Hindlimb muscle (tissue), 1 donor: Measurements from ENCODE around the gene SLC35A2. TPM values are rescaled to one million over a fixed set of nuclear protein-coding genes. Genes with fewer than 3 reads are reported as not detected.
A peak's percentile ranks its signal among the peaks of the same experiment; 100 is the strongest.
"Not testable (repeated sequence)": the region's sequence is repeated elsewhere in the genome, so short reads cannot be mapped to it uniquely, and the experiment has no call there.

Source experiments
- DNase-seq: peaks from one replicate; pipeline ENCODE4 v3.0.0-alpha.2; 2013
- polyA plus RNA-seq: library from polyadenylated mRNA; unstranded; fragments of 120-200 nt; gene quantifications from one replicate; pipeline ENCODE4 v1.2.1, GENCODE V29; 2013; ENCODE audit not compliant: insufficient read length

Gene SLC35A2
- polyA plus RNA-seq, 1 donor = 16.4 TPM

DNA sequence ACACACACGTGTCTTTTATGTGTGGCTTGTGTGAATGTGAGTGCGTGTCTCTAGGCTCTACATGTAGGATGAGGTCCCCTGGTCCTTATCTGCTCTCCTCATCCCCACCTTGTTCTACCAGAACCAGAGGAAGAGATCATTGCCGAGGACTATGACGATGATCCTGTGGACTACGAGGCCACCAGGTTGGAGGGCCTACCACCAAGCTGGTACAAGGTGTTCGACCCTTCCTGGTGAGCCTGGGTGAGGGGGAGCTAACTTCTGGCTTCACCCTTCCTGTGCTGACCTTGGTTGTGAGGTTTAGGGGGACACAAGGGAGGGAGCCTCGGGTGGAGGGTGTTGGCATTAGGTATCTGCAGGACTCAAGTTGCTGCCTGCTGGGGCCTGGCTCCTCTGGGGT lies 10.4 kb downstream of the SLC35A2 start:
- no peak for DNase-seq

DNA sequence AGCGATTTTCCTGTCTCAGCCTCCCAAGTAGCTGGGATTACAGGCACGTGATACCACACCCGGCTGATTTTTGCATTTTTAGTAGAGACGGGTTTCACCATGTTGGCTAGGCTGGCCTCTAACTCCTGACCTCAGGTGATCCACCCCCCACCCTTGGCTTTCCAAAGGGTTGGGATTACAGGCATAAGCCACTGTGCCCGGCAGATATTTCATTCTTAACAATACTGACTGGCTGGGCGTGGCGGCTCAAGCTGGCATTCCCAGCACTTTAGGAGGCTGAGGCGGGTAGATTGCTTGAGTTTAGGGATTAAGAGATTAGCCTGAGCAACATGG lies 12.4 kb downstream of the SLC35A2 start:
- no peak for DNase-seq

DNA sequence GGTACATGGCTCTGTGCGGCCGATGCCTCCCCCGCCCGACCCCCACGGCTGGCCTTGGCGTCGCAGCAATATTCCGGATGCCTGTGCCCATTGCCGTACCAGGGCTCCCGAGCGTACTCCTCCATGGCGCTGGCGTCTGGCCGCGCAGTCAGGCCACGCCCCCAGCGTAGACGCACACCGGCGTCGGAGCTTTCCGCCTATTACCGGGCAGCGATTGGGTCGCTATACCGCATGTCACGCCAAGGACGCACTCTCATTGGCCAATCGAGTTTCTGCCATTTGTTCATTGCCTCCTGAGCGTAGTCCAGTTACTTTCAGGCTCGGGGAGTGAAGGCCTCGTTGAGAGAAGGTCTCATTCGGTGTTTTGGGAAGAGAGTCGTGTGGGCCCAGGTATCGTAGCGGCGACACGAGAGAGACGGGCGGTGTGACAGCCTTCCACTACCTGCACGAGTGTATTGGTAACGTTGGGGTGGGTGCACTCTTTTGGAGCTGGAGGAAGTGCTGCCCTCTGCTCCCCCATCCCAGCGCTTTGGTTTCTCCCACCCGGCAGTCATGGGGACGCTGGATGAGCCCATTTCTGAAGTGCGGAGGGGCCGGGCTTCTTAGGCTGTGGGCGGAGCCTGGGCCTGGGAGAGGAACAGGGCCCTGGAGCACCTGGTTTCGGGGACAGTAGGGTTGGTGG lies 13.7 kb downstream of the SLC35A2 start, which contains the start of the genes PQBP1 and TIMM17B:
TSS of gene PQBP1 (plus strand) at position 306 of the 682 bp plus-strand sequence. CDS start 580 bp downstream, outside the sequence.
TSS of gene TIMM17B (minus strand) at position 144 of the 682 bp plus-strand sequence. CDS start at position 125, 19 bp downstream.
- peak; percentile 92 for DNase-seq

DNA sequence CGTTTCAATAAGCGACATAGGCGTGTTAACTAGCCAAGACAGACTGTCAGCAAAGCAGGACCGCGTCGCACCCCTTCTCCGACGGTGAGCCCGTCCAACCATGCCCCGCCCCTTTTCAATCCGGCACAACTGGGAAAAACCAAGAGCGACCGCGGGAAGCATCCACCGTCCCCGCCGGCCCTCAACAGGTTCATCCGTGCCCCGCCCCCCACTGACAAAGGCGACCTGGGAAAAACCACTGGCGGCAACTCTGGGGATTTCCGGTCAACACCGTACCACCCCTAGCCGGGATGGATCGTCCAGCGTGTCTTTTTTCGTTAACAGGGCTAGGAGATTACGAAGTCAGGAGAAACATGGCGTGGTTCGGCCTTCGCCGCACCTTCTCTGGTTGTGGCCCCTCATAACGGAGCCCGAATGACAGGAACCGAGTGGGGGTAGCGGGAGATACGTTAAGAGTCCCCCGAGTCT lies 14.3 kb downstream of the SLC35A2 start:
- DNase-seq = peak; percentile 71

DNA sequence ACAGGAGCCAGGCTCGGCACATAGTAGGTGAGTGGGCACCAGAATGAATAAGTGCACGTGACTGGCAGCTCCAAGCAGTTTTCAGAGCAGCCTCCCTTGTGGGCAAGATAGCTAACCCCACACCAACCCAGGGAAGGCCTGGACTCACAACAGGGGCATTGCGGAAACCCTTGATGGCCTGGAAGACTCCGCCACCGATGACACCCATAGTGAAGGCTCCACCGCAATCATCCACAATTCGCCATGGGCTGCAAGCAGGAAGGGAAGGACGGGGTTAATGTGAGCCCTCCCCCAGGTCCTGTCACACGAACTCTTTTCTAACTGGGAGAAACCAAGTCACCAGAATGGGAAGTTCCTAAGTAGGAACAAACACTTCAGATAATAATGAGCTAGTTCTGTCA lies 14.8 kb downstream of the SLC35A2 start:
- no peak for DNase-seq

DNA sequence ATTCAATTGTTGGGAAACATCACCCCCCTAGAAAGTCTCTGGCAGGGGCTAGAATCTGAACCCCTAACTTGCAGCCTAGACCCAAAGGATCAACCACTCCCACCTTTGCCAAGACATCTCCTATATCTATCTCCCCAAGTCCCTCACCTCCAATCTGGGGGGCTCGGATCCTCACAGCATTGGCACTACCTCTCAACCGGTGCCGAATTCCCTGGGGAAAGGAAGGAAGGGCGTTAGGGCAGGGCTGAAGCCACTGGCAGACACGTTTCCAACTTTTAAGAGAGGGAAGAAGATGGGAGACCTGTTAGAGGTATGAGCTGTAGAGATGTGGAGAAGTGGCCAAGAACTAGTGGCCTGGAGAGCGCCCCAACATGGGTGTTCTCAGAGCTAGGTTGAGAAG lies 16.6 kb downstream of the SLC35A2 start:
- DNase-seq = no peak

DNA sequence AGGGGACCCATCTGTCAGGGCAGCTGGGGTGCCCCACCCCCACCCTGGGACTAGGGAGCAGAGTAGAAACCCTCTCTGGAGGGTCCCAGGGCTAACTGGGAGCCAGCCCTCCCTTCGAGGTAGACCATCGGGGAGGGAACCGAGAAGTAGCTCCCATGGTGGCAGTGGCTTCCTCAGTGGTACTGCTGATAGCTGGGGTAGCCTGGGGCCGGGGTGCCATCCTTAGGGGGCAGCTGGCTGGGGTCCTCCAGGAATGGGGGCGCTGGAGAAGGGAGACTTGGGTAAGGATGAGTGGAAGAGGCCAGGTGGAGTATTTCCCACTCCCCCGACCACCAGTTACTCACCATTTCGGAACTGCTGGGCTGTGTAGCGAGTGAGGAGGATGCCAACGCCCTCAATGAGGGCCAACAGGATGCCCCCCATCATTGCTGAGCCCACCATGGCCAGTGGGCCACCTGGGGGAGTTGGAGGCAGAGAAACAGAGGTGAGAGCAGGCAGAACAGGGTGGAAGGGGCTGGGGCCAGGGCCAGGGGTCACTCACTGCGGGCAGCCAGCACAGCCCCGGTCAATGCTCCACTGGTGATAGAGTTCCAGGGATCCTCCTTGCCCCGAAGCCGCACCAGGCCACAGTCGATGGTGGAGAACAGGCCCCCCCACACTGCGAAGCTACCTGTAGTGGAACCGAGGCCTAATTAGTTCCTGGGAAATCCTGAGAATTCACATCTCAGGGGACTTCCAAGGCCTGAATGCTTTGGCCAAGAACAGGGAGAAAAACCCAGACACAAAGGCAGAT lies 17.7 kb downstream of the SLC35A2 start:
- DNase-seq = no peak

DNA sequence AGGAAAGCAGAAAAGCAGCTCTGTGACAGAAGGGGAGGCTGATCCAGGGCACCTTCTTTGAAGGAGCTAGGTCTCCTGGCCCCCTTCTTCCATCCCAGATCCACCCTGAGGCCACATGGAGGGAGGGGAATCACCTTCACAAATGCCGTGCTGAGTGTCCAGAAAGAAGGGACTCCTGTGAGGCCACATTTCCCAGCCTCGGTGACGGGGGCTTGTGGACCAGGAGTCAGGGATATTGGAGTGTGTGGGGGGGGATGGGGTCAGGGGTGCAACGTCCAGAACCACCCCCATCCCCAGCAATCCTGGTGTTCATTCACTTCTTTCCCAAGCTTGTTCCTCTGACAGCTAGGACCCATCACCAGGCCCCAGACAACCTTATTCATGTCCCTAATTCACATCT lies 18.6 kb downstream of the SLC35A2 start:
- no peak for DNase-seq

DNA sequence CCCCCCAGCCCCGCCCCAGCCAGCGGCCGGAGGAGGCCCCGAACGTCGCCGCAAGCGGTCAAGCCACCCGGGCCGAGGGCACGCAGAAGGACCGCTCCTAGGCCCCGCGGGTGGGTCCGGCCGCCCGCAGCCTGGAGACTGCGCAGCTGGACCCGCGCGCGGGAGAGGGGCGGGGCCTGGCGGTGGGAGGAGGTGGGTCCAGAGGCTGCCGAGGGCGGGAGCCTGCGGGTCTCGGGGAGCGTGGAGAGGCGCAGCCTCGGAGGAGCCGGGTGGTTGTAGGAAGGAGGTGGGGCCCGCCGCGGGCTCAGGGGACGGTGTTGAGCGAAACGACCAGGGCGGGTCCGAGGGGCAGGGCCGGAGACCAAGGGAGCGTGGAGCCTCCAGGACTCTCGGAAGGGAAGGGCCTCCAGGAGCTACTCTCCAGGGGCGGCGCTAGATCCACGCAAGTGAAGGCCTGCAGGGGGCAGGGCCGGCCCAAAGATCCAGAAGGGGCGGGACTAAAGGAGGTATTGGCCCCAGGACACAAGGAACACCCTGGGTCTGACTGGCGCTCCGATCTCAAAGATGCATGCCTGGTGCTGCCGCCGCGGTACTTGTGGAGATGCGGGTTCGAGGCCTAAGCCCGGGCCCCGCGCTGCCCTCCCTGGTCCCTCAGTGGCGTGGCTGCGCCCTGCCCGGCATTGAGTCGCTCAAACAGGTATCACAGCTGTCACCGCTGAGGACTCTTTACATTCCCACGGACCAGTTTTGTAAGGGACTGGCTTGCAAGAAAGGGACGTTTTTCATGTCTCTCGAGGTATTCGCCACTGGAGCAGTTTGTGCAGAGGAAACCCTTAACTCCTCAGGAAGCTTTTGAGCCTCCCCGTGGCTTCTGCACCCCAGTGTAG lies 19.8 kb downstream of the SLC35A2 start:
- peak; percentile 73 for DNase-seq

DNA sequence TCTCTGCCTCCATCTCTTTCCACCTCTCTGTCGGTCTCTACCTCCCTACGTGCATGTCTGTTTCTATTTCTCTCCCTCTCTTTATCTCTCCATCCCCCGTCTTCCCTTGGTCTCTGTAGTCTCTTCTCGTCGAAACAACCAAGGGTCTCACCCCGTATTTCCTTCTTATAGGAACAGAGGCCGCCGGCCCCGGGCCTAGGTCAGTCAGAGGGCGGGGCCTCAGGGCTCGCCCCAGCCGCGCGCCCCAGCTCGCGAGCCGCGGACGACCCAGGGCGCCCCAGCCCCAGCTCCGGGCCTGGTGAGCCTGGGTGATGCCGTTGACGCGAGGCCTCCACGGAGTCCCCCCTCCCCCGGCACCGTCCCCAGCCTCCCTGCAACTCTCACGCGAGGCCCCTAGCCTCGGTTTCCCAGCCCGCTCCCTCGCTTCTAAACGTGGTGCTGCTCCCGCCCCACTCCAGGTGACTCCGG lies 20.5 kb downstream of the SLC35A2 start:
- no peak for DNase-seq

DNA sequence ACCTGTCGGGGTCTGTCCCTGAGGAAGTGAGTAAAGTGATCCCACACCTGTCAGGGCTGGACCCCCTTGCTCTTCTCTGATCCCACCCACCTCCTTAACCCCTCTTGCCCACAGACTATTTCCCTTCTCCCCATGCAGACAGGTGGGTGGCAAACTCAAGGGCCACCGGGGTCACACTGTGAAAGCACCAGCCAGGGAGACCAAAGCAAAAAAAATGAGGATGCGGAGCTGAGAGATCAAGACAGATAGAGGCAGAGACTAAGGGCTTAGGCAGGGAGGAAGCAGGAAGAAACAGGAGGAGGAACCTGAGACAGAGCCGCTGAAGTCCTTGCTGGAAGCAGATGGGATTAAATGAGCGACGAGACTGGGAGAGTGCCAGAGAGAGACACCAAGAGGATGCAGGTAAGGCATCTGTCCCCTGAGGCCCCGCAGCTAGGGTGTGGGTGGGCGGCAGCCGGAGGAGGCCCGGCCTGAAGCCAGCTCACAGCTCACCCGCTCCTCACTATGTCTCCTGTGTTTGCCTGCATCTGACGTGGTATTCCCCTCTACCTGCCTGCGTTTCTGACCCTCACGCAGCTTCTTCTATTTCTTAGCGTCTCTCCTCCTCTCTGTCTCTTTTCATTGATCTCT lies 21.0 kb downstream of the SLC35A2 start:
- no peak for DNase-seq

DNA sequence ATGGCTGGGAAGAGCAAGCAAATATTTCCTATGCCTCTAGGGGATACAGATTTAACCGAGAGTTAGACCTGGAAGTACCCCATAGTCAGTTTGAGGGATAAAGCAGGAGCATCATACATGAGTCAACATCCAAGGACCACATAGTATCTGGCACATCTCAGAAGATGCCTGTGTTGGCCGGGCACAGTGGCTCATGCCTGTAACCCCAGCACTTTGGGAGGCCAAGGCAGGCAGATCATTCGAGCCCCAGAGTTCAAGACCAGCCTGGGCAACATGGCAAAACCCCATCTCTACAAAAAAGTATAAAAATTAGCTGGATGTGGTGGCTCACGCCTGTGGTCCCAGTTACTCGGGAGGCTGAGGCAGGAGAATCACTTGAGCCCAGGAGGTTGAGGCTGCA lies 24.9 kb downstream of the SLC35A2 start:
- not testable (repeated sequence) for DNase-seq

DNA sequence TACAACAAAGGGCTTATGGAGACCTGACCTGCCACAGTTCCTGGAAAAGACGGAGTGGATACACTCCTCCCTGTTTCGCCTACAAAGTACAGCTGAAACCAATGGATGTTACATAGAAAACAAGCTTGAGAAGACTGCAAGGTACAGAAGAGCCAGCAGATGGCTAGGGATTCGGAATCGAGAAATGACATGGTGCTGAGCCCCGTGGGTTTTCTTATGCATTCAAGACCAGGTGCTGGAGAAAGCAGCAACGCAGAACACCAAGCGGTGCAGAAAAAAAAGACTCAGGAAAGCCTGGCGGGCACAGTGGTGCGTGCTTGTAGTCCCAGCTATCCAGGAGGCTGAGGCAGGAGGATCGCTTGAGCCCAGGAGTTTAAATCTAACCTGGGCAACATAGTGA lies 27.7 kb downstream of the SLC35A2 start:
- no peak for DNase-seq

DNA sequence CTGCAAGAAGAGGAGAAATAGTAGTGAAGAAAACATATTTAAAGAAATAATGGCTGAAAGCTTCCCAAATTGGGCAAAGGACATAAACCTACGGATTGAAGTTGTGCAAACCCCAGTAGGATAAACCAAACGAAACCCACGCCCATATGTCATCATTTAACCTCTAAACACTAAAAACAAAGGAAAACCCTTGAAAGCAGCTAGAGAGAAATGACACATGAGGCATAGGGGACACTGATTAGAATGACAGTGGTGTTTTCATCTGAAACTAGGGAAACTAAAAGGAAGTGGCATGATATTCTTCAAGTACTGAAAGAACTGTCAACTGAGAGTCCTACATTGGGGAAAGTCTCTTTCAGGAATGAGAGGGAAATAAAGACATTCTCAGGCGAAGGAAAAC lies 34.5 kb downstream of the SLC35A2 start:
- not testable (repeated sequence) for DNase-seq

DNA sequence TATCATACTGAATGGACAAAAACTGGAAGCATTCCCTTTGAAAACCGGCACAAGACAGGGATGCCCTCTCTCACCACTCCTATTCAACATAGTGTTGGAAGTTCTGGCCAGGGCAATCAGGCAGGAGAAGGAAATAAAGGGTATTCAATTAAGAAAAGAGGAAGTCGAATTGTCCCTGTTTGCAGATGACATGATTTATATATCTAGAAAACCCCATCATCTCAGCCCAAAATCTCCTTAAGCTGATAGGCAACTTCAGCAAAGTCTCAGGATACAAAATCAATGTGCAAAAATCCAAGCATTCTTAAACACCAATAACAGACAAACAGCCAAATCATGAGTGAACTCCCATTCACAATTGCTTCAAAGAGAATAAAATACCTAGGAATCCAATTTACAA lies 39.4 kb downstream of the SLC35A2 start:
- DNase-seq = not testable (repeated sequence)

DNA sequence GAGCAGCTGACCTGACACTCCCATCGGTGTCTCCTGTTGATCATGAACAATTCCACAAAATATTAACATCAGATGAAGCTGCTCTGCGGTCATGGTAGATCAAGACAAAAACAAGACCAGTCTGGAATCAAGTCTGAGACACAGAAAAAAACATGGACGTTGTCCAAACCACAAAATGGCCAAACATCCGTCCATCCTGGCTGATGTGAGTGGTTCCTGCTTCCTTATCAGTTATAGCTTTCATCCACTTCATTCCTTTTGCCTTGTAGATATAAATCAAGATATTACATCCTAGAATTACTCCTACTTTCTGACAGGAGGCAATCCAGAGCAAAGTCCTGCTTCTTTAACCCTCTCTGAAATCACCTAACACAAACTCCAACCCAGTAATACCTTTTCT lies 47.2 kb downstream of the SLC35A2 start:
- DNase-seq = no peak

DNA sequence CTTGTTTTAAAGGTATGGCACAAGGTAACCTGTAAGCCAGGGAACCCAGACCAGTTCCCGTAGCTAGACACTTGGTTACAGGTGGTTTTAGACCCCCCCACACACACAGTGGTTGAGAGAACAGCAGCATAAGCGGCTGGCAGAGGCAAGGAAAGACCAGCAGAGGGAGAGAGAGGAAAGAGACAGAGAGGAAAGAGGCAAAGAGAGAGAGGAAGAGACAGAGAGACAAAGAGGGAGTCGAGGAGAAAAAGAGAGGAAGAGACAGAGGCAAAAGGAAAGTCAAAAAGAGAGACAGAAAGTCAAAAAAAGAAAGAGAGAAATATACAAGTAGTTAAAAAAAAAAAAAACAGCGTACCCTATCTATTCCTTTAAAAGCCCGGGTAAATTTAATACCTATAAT lies 56.5 kb downstream of the SLC35A2 start:
- no peak for DNase-seq

DNA sequence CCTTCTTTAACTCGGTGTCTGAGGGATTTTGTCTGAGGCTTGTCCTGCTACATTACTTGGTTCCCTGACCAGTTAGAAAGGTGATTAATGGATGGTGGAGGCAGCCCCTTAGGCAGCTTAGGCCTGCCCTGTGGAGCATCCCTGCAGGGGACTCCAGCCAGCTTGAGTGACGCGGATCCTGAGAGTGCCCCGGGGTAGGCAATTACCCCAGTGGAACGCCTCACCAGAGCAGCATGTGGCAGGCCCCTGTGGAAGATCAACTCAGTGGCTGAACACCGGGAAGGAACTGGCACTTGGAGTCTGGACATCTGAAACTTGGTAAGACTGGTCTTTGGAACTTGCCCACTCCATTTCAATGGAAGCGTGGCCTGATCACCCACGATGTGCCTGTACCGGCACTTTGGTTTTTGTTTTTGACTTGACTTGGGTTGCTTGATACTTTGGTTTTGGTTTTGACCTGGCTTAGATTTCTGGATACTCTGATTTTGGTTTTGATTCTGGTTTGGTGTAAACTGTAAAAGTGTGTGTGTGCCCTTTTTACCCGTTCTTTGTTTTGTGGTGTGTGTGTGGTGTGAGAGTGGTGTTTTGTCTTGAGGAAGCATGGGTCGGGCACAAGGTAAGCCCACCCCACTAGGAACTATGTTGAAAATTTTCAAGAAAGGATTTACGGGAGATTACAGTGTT lies 57.2 kb downstream of the SLC35A2 start:
- DNase-seq = not testable (repeated sequence)

DNA sequence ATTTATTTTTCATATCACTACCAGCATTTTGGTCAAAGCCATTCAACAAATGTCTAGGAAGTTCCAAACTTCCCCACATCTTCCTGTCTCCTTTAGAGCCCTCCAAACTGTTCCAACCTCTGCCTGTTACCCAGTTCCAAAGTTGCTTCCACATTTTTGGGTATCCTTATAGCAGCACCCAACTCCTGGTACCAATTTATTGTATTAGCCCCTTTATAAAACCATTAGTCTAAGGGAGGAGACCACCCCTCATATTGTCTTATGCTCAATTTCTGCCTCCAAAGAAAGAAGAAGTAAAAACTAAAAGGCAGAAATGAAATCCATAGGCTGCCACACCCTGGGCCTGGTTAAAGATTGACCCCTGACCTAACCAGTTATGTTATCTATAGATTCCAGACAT lies 58.0 kb downstream of the SLC35A2 start:
- not testable (repeated sequence) for DNase-seq
